T-helper 1 cell (primary cell): ENCODE measurements around the gene CHRNE.
"Not testable (repeated sequence)": the region's sequence is repeated elsewhere in the genome, so short reads cannot be mapped to it uniquely, and the experiment has no call there.

ENCODE experiments used
- DNase-seq, 5 donors: peaks; one replicate each; pipeline ENCODE4 v3.0.0-alpha.2; 2012 to 2020

The CHRNE gene

DNA sequence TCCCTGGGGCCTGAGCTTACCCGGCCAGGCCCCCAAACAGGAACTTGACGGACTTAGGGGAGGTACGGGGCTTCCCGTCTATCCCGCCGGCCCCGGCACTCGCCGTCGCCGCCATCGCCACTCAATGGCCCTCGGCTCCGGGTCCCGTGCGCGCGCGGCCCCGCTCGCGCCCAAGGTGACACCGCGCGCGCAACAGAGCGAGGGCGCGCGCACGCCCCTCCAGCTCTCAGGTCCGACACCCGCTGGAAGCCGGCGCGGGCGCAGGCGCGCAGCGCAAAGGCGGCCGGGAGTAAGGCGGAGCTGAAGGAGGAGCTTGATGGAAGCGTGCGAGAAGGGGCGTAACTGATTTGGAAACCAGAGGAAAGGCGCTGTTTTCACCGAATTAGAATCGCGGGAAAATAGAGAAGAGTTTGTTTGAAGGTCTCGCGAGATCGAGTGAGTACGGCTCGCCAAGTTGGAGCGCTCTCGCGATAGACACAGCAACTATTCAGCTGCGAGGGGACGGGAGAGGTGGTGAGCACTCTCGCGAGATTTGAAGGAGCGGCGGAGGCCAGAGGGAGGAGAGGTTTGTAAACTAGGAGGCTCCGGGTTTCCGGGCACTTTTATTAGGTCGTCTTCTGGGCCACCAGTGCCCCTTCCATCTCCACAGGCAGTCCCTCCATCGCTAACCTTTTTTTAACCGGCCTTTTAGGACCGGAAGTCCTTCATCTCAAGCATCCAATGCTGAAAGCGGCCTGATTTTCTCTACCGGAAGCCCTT lies 37.1 kb upstream of the CHRNE start, which contains the start of the genes RNF167 and SLC25A11:
Gene RNF167 (plus strand): TSS at position 473 of the 759 bp plus-strand sequence. CDS start 642 bp downstream, outside the sequence.
Gene SLC25A11 (minus strand): TSS at position 251 of the 759 bp plus-strand sequence. CDS start 136 bp downstream, at position 115.
- peak; percentile 91 to 100 (median 95) for DNase-seq

DNA sequence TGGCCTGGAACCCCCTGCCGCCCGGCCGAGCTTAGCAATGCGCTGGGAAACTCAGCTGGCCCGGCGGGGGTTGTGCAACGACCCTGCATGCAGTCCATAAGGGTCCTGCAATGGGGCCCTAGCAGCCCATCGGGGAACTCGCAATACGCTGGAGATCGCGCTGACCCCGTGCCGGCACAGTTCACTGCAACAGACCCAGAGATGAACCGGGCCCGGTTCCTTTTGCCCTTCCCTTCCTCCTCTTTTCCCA lies 36.6 kb upstream of the CHRNE start:
- peak in 1 of 5 donors; percentile 12 for DNase-seq

DNA sequence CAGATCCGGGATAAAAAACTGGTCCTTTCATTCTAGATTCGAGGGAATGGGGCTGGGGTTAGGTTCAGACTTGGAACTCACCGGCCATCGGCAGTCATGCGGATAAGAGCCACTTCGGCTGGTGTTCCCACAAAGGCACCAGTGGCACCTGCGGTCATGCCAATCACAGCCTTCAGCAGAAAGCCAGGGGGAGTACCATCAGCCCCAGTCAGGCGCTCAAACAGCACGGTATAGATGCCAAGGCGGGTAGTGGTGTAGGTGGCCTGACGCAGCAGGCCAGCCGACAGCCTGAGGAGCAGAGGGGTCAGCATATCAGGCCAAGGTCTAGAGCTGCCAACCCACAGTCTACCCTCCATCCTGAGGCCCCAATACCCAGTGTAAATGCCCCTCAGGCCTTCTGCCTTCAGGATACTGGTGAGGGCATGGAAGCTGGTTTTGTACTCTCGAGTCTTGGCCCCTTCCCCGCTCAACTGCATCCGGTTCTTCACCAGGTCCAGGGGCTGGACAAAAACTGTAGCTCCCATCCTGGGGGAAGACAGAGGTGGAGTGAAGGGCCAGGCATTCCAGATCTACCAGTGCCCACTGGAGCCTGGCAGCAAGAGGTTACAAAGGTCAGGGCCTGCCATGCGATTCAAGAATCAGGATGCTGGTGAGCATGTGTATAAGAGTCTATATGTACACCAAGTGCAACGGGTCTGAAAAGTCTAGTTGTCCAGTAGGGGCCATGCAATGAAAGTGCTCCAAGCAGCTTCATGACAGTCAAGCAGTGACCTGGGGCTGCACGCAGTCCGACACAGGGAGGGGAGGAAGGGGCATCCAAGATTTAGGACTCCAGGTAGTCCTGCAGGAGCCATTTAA lies 36.0 kb upstream of the CHRNE start:
- DNase-seq, result no peak

DNA sequence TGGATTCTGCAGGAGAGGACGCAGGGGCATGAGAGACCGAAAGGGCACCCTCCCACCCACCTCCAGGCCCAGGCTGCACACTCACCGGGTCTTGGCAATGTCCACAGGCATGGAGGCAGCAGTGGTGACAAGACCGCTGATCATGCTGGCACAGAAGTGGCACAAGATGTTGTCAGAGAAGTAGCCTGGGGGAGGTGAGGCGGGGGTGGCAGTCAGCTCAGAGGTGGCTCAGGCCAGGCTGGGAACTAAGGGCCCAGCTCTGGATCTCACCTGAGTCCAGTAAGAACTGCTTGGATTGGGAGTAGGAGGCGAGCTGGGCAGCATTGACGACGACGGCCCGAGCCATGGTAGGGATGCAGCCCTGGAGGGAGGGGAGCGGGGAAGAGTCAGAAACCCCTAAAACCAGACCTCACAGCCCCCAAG lies 35.2 kb upstream of the CHRNE start:
- no peak for DNase-seq

DNA sequence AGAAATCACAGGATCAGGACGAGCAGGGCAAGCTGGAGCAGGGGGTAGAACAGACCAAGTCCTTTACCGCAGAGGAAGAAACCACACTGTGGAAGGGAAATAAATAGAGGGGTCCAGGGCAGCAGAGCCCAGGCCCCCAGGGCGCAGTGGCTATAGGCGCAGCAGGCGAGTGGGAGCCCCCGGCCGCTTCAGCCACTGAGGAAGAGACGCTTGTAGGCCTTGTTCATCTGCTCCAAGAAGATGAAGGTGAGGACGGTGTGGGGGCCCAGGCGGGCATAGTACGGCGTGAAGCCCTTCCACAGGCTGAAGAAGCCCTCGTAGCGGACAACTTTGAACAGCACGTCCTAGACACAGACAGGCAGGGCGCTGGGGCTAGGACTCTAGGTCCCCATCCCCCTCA lies 34.7 kb upstream of the CHRNE start:
- DNase-seq, result no peak

DNA sequence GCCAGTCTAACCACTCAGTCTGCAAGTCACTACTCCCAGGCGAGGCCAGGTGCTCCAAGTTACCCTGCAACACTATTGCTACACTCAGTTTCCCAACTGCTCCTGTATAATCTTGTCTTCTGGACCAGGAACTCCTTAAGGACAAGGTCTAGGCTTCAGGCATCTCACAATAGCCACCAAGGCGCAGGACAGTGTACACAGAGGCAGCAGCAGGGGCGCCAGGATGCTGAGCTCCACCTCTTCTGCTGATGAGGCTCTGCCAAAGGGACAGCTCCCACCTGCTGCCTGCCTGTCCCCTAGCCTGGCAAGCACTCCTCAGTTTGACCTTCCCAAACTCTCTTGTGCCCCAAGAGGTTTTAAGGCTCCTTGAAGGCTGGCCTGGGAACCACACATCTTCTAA lies 33.5 kb upstream of the CHRNE start:
- DNase-seq, result no peak

DNA sequence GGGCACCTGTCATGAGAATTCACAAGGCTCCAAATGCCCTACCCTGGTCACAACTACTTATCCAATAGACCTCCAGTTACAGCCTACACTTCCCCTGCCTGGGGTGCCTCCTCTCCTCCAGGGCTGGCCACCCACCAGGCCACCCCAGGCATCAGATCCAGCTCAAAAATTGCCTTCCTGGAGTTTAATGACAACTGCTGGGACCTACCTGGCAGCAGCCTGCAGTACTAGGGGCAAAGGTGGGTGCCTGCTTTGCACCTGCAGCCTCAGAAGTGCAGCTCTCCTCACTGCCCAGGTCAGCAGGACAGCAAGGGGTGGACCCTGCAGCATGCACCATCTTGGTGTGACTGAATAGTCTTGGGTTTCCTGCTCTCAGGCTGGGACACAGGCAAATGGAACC lies 32.8 kb upstream of the CHRNE start:
- no peak for DNase-seq

DNA sequence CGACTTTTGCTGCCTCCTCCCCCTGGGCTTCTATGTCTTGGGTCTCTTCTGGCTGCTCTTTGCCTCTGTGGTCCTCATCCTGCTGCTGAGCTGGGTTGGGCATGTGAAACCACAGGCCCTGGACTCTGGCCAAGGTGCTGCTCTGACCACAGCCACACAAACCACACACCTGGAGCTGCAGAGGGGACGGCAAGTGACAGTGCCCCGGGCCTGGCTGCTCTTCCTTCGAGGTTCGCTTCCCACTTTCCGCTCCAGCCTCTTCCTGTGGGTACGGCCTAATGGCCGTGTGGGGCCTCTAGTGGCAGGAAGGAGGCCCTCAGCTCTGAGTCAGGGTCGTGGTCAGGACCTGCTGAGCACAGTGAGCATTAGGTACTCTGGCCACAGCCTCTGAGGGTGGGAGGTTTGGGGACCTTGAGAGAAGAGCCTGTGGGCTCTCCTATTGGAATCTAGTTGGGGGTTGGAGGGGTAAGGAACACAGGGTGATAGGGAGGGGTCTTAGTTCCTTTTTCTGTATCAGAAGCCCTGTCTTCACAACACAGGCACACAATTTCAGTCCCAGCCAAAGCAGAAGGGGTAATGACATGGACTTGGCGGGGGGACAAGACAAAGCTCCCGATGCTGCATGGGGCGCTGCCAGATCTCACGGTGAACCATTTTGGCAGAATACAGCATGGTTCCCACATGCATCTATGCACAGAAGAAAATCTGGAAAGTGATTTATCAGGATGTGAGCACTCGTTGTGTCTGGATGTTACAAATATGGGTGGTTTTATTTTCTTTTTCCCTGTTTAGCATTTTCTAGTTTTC lies 31.5 kb upstream of the CHRNE start:
- DNase-seq, result no peak

DNA sequence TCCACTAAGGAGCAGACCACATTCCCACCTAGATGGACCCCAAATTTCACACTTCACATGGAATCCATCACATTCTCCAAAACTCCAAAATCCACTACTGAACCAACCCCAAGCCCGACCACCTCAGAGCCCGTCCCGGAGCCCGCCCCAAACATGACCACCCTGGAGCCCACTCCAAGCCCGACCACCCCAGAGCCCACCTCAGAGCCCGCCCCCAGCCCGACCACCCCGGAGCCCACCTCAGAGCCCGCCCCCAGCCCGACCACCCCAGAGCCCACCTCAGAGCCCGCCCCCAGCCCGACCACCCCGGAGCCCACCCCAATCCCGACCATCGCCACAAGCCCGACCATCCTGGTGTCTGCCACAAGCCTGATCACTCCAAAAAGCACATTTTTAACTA lies 30.7 kb upstream of the CHRNE start:
- no peak for DNase-seq

DNA sequence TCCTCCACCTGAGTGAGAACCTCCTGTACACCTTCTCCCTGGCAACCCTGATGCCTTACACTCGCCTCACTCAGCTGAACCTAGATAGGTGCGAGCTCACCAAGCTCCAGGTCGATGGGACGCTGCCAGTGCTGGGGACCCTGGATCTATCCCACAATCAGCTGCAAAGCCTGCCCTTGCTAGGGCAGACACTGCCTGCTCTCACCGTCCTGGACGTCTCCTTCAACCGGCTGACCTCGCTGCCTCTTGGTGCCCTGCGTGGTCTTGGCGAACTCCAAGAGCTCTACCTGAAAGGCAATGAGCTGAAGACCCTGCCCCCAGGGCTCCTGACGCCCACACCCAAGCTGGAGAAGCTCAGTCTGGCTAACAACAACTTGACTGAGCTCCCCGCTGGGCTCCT lies 29.9 kb upstream of the CHRNE start:
- DNase-seq, result no peak

DNA sequence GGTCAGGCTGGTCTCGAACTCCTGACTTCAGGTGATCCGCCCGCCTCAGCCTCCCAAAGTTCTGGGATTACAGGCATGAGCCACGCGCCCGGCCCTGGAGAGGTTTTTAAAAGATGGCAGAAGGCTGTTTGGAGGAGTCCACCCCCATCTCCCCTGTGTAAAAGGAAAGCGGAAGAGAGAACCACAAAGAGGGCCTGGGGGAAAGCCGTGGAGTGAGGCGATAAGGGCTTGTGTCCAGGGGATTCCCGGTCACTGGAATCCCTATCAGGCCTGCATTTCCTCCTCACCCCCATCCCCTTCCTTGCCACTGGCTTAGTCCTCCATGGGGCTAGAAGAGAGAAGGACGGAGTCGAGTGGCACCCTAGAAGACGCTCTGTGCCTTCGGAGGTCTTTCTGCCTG lies 29.1 kb upstream of the CHRNE start, which contains the start of gene GP1BA:
Gene GP1BA (plus strand): TSS at position 315 of the 400 bp plus-strand sequence. CDS start 328 bp downstream, outside the sequence.
- no peak for DNase-seq

DNA sequence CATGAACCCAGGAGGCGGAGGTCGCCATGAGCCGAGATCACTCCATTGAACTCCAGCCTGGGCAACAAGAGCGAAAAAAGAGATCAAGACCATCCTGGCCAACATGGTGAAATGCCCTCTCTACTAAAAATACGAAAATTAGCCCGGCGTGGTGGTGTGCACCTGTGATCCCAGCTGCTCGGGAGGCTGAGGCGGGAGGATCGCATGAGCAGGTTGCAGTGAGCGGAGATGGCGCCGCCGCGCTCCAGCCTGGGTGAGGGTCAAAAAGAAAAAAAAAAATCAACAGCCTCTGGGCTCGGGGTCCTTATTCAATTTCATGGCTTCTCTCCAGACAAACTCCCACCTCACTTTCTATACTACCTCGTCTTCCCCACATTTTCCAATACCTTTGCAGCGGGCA lies 26.0 kb upstream of the CHRNE start:
- DNase-seq, result no peak

DNA sequence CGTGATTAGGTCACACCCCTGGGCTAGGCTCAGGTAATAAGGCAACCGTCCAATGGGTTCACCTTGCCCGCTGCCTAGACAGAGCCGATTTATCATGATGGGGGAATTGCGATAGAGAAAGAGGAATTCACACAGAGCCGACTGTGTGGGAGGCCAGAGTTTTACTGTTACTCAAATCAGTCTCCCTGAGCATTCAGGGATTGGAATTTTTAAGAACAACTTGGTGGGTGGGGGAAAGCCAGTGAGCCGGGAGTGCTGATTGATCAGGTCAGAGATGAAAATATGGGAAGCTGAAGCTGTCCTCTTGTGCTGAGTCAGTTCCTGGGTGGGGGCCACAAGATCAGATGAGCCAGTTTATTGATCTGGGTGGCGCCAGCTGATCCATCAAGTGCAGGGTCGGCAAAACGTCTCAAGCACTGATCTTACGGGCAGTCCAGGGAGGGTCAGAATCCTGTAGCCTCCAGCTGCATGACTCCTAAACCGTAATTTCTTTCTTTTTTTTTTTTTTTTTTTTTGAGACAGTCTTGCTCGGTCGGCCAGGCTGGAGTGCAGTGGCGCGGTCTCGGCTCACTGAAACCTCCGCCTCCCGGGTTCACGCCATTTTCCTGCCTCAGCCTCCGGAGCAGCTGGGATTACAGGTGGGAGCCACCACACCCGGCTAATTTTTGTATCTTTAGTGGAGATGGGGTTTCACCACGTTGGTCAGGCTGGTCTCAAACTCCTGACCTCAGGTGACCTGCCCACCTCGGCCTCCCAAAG lies 23.9 kb upstream of the CHRNE start:
- not testable (repeated sequence) for DNase-seq

DNA sequence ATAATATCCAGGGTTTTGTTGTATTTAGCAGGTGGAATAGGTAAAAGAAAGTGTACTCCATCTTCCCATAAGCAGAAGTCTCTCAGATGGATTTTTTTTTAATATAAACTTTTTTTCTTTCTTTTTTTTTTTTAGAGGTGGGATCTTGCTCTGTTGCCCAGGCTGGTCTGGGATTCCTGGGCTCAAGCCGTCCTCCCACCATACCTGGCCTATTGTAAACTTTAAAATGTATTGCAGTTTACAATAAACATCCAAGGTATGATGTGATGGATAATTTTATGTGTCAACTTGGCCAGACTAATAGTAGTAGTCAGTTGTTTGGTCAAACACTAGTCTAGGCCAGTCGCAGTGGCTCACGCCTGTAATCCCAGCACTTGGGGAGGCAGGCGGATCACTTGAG lies 18.4 kb upstream of the CHRNE start:
- no peak for DNase-seq

DNA sequence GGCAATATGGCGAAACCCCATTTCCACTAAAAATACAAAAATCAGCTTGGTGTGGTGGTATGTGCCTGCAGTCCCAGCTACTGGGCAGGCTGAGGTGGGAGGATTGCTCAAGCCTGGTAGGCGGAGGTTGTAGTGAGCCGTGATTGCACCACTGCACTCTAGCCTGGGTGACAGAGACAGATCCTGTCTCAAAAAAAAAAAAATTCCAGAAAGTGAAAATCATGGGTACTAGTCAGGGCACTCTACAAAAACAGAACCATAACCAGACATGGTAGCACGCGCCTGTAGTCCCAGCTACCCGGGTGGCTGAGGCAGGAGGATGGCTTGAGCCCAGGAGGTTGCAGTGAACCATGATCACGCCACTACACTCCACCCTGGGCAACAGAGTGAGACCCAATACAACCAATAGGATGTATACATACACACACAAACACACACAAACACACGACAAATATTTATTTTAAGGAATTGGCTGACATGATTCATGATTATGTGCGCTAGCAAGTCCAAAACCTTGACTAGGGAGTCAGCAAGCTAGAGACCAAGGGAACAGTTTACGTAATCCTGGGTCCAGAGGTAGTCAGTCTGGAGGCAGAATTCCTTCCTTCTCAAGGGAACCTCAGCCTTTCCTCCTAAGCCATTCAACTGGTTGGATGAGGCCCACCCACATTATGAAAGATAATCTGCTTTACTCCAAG lies 17.6 kb upstream of the CHRNE start:
- DNase-seq, result no peak

DNA sequence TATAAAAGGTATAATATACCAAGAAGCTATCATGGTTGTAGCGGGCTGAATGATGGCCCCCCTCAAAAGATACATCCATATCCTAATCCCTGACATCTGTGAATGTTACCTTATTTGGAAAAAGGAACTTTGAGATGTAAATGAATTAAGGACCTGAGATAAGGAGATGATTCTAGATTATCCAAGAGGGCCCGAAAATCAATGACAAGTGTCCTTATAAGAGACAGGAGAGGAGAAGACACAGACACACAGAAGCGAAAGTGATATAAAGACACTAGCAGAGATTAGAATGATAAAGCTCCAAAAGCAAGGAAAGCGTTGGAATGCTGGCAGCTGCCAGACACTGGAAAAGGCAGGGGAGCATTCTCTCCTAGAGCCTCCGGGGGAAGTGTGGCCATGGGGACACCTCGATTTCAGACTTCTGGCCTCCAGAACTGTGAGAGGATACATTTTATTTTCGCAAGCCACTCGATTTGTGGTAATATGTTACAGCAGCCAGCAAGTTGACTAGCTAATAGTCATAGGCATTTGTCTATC lies 16.7 kb upstream of the CHRNE start:
- DNase-seq, result no peak

DNA sequence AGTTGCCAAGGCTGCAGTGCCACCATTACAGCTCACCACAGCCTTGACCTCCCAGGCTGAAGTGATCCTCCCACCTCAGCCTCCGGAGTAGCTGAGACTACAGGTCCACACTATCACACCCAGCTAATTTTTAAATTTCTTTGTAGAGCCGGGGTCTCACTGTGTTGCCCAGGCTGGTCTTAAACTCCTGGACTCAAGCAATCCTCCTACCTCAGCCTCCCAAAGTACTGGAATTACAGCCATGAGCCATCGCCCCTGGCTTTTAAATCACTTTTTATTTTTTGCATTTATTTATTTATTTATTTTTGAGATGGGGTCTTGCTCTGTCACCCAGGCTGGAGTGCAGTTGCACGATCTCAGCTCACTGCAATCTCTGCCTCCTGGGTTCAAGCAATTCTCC lies 11.7 kb upstream of the CHRNE start:
- not testable (repeated sequence) for DNase-seq

DNA sequence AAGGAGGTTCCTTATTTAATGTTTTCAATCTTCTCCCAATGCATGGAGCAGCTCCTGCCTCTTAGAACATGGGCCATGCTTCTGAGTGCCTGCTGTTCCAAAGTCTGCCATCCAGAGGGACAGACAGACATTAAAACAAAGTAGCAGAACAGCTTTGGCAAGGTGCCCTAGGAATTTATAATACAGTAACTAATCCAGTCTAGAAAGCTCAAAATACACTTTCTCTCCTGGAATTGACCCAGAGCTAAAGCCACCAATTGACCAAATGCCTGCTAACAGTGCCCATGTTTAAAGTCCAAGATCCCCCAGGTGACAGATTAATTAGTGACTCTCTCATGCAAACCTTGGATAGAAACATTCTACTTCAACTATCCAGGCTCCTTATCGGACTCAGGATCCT lies 11.1 kb upstream of the CHRNE start:
- DNase-seq, result no peak

DNA sequence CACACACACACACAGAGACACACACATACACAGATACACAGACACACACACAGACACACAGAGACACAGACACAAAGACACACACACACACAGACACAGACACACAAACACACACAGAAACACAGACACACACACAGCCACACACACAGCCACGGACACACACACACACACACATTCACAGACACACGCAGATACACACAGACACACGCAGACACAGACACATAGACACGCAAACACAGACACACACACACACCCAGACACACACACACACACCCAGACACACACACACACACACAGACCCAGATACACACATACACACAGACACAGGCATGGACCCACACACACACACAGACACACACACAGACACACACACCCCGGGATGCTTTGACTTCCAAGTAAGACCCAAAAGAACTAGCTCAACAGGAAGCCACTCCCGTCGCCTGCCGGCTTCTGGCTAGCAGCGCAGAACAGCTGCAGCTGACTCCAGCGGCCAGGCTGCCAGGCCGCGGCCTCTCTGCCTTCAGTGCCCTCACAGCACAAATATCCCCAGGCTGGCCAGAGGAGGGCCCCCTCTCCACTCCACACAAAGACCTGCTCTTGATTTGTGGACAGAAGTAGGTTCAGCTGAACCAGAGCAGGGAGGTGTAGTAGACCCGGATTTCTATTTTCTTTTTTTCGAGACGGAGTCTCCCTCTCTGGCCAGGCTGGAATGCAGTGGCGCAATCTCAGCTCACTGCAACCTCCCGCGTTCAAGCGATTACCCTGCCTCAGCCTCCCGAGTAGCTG lies 6.0 kb upstream of the CHRNE start:
- DNase-seq, result peak; percentile 46 to 85 (median 60)

DNA sequence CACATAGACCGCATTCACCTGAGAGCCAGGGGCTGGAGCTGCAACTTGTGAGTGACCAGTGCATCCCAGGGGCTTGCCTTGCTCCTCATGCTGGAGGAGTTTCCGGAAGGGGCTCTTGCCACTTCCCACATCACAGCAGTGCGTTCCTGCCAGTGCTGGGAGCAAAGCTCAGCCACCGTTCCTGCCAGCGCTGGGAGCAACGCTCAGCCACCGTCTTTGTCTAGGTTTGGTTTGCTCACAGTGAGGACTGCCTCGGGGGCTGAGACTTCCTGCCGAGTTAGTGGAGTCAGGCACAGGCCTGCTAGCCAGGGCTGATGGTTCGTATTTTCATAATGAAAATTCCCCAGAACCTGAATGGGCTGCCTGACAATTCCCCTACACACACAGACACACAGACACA lies 5.4 kb upstream of the CHRNE start:
- no peak for DNase-seq

DNA sequence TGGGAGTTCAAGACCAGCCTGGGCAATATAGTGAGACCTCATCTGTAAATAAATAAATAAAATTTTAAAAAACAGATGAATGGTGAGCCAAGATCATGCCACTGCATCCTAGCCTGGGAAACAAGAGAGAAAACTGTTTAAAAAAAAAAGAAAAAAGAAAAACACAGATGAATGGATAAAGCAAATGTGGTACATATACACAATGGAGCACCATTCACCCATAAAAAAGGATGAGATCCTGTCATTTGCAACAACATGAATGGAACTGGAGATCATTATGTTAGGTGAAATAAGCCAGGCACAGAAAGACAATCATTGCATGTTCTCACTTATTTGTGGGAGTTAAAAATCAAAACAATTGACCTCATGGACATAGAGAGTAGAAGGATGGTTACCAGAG lies 3.7 kb upstream of the CHRNE start:
- not testable (repeated sequence) for DNase-seq
